HG02852 (cell line): ENCODE results near the gene SNN.

Experiments used
- ATAC-seq: cut with Tn5 transposase; IDR thresholded peaks from one replicate; pipeline ENCODE4 v1.9.1; 2021; ENCODE audit warnings: mild to moderate bottlenecking, moderate library complexity; ENCODE audit not compliant: unreplicated experiment

Gene SNN

GRCh38 chr16:11667824-11668622 is at the start of gene SNN:
SNN (plus strand) TSS chr16:11668455; CDS start chr16:11676060, 7,605 bp downstream.
- ATAC-seq, result peak; percentile 69

- no peak for ATAC-seq
Measured at GRCh38 chr16:11619327-11619851, 48.9 kb upstream of the SNN start.

DNA sequence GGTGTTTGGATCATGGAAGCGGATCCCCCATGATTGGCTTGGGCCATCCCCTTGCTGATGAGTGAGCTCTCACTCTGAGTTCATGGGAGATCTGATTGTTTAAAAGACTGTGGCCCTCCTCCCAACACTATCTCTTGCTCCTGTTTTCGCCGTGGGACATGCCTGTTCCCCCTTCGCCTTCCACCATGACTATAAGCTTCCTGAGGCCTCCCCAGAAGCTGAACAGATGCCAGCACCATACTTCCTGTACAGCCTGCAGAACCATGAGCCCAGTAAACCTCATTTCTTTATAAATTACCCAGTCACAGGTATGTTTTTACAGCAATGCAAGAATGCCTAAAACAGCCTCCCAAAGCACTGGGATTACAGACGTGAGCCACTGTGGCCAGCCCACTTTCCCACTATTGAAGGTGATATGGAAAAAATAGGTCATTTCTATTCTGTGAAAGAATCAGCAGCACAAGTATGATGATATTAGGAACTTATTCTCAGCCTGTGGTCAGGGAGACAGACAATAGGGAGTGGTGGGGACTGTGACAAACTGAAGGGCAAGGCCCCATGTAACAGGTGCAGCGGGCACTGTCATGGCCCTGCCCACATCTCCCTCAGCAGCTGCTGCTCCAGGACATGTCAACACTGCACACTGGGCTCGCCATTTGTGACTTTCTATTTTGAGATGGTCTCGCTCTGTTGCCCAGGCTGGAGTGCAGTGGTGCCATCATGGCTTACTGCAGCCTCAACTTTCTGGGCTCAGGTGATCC is 47.8 kb upstream of the SNN start:
- ATAC-seq, result no peak

DNA sequence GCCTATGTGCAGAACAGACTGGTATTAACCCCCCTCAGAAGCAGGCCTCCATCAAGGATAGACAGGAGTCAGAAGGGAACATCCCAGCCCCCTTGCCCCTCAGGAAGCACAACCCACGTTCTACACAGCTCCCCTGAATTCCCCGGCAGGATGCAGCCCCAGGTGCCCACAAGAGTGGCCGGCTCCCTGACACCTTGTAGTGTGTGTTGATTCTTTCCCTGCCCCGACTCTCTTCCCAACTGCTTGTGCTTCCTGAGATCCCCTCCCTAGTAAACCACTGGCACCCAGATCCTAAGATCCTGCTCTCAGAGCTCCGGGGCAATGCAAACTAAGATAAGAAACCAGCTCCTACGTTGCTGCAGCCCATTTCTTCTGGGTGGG is 46.7 kb upstream of the SNN start:
- ATAC-seq, result no peak

- ATAC-seq, result no peak
Measured at GRCh38 chr16:11621920-11622651, 46.2 kb upstream of the SNN start.

GRCh38 chr16:11624205-11624604 is 44.0 kb upstream of the SNN start:
- no peak for ATAC-seq

- no peak for ATAC-seq
Measured at GRCh38 chr16:11624636-11625607, 43.3 kb upstream of the SNN start.

GRCh38 chr16:11625769-11626168 is 42.5 kb upstream of the SNN start:
- no peak for ATAC-seq

DNA sequence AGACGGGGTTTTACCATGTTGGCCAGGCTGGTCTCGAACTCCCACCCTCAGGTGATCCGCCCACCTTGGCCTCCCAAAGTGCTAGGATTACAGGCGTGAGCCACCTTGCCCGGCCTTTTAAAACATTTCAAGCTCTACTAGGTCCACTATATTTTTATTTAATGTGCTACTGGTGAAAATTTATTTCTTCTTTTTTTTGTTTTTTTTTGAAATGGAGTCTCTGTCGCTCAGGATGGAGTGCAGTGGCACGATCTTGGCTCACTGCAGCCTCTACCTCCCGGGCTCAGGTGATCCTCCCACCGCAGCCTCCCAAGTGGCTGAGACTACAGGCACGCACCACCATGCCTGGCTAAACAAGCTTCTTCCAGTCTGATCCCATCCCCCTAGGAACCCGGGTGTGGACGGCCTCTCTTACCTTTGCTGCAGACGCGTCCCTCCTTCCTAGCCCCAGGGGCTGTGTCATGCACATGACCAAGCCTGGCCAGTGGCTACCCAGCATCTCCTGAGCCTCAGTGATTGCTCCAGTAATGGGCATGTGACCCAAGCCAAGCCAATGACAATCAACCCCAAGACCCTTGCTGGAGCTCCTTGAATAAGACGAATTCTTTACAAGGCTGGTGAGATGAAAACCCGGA is 41.5 kb upstream of the SNN start:
- no peak for ATAC-seq

GRCh38 chr16:11627292-11627663 is 41.0 kb upstream of the SNN start:
- no peak for ATAC-seq

DNA sequence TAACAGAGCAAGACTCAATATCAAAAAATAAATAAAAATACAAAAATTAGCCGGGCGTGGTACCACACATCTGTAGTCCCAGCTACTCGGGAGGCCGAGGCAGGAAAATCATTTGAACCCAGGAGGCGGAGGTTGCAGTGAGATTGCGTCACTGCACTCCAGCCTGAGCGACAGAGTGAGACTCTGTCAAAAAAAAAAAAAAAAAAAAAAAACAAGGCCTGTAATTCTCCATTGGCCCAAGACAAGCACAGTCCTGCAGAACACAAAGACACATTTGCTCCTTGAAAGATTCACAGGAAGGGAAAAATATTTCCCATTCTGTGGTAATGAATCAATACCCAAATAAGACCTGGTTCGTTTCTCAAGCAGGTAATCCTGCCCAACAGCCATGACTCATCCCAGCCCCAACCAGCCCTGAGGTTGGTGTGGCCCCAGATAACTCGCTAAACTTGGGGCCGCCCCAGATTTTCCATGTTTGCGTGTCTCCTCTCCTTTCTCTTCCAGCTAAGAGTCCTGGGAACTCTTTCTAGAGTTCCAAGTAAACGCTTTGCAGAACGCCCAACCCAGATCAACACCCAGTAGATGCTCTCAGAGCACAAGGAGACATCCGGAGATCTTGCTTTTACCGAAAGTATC is 40.3 kb upstream of the SNN start:
- no peak for ATAC-seq

DNA sequence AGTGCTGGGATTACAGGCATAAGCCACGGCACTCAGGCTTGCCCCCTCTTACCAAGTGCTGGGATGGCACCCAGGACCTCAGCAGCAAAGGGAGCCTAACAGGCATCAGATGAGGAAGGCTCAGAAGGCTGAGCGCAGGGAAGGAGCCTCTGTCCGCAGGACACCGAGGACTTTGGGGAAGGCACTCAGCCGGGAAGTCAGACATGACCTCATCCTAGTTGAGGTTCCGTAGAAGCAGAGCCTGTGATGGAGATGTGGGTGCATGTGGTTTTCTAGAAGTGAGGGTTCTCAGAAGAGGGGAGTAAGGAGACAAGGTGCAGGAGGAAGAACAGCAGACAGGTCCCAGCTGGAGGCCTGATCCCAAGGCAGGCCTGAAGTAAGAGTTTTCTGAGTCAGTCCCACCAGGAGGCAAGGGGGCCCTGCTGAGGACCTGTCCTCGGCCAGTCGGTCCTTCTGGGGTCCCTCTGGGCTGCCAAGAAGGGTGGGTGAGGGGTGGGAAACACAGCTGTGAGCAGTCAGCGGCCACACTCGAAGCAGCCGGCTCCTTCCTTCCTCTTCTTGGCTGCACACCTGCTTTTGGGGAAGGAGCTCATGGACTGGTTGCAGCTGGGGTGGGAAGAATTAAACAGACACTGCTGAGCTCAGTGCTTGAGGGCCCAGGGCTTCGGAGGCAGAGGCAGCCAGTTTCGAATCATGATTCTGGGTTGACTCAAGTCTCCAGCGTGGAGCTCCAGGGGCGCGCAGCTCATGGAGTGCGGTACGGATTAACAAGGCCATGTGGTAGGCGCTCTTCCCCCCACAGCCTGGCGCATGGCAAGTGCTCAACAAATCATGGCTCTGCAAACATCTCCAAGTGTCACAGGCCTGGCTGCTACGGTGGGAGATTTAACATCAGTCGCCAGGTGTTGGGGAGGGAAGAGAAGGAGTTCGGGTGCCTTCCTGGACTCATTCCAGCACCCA is 38.9 kb upstream of the SNN start:
- no peak for ATAC-seq

- ATAC-seq, result no peak
Measured at GRCh38 chr16:11630046-11630767, 38.0 kb upstream of the SNN start.

- no peak for ATAC-seq
Measured at GRCh38 chr16:11630768-11631056, 37.5 kb upstream of the SNN start.

DNA sequence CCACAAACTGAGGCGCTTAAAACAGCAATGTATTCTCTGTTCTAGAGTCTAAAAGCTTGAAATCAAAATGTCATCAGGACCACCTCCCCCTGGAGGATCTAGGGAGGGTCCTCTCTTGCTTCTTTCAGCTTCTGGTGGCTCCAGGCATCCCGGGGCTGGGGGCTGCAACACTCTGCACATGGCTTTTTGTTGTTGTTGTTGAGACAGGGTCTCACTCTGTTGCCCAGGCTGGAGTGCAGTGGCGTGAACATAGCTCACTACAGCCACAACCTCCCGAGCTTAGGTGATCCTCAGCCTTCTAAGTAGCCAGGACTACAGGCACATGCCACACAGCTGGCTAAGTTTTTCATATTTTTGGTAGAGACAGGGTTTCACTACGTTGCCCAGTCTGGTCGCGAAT is 37.0 kb upstream of the SNN start:
- ATAC-seq, result no peak

DNA sequence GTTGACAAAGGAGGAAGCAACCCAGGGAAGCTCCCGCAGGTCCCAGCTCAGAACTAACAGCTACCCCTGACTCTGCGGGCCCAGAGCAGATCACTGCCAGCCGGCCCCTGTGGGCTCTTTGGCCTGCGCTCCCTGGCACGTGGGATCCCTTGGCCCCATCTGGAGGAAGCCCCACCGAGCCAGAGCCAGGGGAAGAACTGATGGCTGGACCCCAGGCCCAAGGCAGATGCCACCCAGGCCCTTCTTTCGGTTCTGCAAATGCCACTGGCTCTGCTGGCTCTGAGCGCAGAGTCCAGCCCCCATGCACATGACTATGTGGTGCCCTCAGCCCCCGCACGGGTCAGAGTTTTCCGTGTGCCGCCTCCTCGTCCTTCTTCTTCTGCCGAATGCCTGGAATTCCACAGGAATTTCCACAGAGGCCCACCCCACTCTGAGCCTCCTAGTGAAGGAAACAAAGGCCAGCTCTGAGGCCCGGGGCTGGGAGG is 35.8 kb upstream of the SNN start:
- no peak for ATAC-seq

GRCh38 chr16:11633113-11633512 is 35.1 kb upstream of the SNN start:
- no peak for ATAC-seq

GRCh38 chr16:11634312-11634711 is 33.9 kb upstream of the SNN start:
- no peak for ATAC-seq
